ENCODE data around the gene ELMO1. TPM values are rescaled to one million over a fixed set of nuclear protein-coding genes. Genes with fewer than 3 reads are reported as not detected.

The ELMO1 gene
- total RNA-seq, 1 donor from 2014 or later: 60.1 TPM

- Histone ChIP-seq H3K27ac (no peak overlapping the region), H3K4me1 (no peaks in the 10 kb centered on the region), H3K4me3 (no peak overlapping the region), H3K9me3 (no peaks in the 10 kb centered on the region), H3K27me3 (ENCODE audit: low read depth) (no peaks in the 10 kb centered on the region), H3K36me3 (peaks cover 52% of the 10 kb centered on the region)
- DNase-seq: no peak
- intact Hi-C loops (cut with DNase I): no loop called here
- TF ChIP-seq, protein P1, sequence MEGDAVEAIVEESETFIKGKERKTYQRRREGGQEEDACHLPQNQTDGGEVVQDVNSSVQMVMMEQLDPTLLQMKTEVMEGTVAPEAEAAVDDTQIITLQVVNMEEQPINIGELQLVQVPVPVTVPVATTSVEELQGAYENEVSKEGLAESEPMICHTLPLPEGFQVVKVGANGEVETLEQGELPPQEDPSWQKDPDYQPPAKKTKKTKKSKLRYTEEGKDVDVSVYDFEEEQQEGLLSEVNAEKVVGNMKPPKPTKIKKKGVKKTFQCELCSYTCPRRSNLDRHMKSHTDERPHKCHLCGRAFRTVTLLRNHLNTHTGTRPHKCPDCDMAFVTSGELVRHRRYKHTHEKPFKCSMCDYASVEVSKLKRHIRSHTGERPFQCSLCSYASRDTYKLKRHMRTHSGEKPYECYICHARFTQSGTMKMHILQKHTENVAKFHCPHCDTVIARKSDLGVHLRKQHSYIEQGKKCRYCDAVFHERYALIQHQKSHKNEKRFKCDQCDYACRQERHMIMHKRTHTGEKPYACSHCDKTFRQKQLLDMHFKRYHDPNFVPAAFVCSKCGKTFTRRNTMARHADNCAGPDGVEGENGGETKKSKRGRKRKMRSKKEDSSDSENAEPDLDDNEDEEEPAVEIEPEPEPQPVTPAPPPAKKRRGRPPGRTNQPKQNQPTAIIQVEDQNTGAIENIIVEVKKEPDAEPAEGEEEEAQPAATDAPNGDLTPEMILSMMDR (IDR thresholded peaks at IDR 0.05): no peak
- ATAC-seq: no peak
Observed at GRCh38 chr7:36881233-36881874, 567.3 kb downstream of the ELMO1 start.

GRCh38 chr7:36880108-36880507, 568.6 kb downstream of the ELMO1 start:
- H3K9me3 ChIP-seq: no peaks in the 10 kb centered on the region
- TF ChIP-seq, protein P1 (IDR thresholded peaks at IDR 0.05): no peak
- no peaks in the 10 kb centered on the region for H3K4me1 ChIP-seq
- no peaks in the 10 kb centered on the region for H3K27me3 ChIP-seq (ENCODE audit: low read depth)
- DNase-seq: no peak
- intact Hi-C loops (cut with DNase I): no loop called here
- H3K4me3 ChIP-seq: no peak overlapping the region
- peaks cover 50% of the 10 kb centered on the region for H3K36me3 ChIP-seq
- no peak for ATAC-seq
- H3K27ac ChIP-seq: no peak overlapping the region

DNA sequence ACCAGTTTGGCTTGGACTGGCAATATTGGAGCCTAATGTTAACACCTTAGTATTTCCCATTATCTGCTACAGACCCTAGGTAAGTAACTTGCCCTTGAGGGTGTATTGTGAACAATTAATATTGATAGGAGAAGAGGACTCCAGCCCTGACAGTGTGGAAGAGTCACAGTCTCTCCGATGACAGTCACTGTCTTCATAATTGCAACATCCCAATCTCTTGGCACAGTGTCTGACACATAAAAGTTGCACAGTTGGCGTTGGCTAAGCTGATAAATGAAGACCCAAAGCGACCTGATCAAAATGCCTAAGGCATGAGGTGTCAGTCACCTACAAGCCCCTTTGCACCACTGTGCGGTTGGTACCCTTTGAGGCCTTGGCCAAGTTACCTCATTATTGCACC, 569.6 kb downstream of the ELMO1 start:
- H3K4me1 ChIP-seq: no peaks in the 10 kb centered on the region
- DNase-seq (no peak), ATAC-seq (no peak)
- no peak overlapping the region for H3K4me3 ChIP-seq
- H3K27me3 ChIP-seq (ENCODE audit: low read depth): no peaks in the 10 kb centered on the region
- no peaks in the 10 kb centered on the region for H3K9me3 ChIP-seq
- intact Hi-C loops (cut with DNase I): no loop called here
- TF ChIP-seq, protein P1 (IDR thresholded peaks at IDR 0.05): no peak
- no peak overlapping the region for H3K27ac ChIP-seq
- peaks cover 51% of the 10 kb centered on the region for H3K36me3 ChIP-seq

DNA sequence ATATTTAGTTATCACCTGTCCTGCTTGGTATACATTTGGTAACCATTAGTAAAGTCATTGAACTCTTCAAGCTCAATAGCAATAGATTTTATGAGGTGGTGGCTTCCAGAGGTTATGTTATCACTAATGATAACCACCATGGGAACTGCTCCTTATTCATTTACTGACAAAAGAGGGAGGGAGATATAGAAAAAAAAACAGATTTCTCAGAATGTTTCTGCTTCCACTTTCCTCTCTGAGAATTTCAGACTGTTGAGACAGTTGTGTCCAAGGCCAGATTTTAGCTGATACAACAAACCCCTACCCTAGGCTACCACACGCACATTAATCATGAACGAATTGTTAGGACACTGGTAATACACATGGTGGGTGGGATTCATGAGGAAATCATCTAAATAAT, 570.4 kb downstream of the ELMO1 start:
- intact Hi-C loops (cut with DNase I): no loop called here
- ATAC-seq: no peak
- no peaks in the 10 kb centered on the region for H3K4me1 ChIP-seq
- no peak for DNase-seq
- no peaks in the 10 kb centered on the region for H3K9me3 ChIP-seq
- H3K4me3 ChIP-seq: no peak overlapping the region
- no peaks in the 10 kb centered on the region for H3K27me3 ChIP-seq (ENCODE audit: low read depth)
- no peak overlapping the region for H3K27ac ChIP-seq
- TF ChIP-seq, protein P1 (IDR thresholded peaks at IDR 0.05): no peak
- H3K36me3 ChIP-seq: peaks cover 55% of the 10 kb centered on the region

DNA sequence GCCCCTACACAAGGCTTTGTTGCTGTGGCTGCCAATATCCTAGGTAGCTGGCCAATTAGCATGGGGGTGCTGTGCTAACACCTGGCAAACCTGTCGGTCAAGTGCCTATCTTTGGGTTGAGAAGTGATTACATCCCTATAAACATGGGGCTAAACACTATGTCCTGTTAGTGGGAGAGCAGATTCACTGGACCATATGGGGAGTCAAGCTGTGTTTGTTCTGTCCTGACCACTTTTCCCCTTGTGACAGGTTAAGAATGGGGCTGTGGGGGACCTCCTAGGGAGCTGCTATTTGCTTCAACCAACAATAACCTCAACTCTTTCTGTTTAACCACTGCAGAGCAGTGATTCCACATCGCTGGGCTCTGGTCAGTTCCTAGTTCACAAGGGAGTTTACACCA, 572.9 kb downstream of the ELMO1 start:
- Histone ChIP-seq H3K27me3 (ENCODE audit: low read depth) (no peaks in the 10 kb centered on the region), H3K27ac (no peak overlapping the region), H3K4me1 (no peaks in the 10 kb centered on the region), H3K9me3 (no peaks in the 10 kb centered on the region), H3K36me3 (peaks cover 47% of the 10 kb centered on the region), H3K4me3 (no peak overlapping the region)
- no peak for DNase-seq
- intact Hi-C loops (cut with DNase I): no loop called here
- no peak for ATAC-seq
- TF ChIP-seq, protein P1 (IDR thresholded peaks at IDR 0.05): no peak

Measured in lower lobe of right lung (tissue), 2 donors.